Lung (tissue), 12 donors: Measurements from ENCODE around the gene DLG2. TPM values are rescaled to one million over a fixed set of nuclear protein-coding genes. Genes with fewer than 3 reads are reported as not detected.

ENCODE experiments used
- ATAC-seq: fragments of 200-7000 bp; cut with Tn5 transposase; one replicate; pipeline ENCODE4 v1.9.1; 2020; ENCODE audit warnings: moderate number of reproducible peaks; ENCODE audit not compliant: insufficient read depth, low FRiP score
- DNase-seq, 3 donors: peaks; one replicate each; pipeline ENCODE4 v3.0.0-alpha.2; 2013 to 2017
- H3K27ac ChIP-seq, 2 donors: one replicate each; pipeline ENCODE4 v1.5.1; 2013; ENCODE audit warnings: mild to moderate bottlenecking in 2 of 2, moderate library complexity in 2 of 2, control low read depth in 1 of 2, inconsistent platforms in 1 of 2, low read depth in 1 of 2, low read length in 1 of 2
- H3K27me3 ChIP-seq, 3 donors: one replicate each; pipeline ENCODE4 v1.5.1; 2013; ENCODE audit warnings: low read length in 2 of 3; ENCODE audit not compliant: control insufficient read depth in 3 of 3, insufficient read depth in 3 of 3
- H3K36me3 ChIP-seq, 4 donors: one replicate each; pipeline ENCODE4 v1.5.1; 2013; ENCODE audit warnings: low read length in 4 of 4, mild to moderate bottlenecking in 1 of 4, moderate library complexity in 1 of 4; ENCODE audit not compliant: control insufficient read depth in 4 of 4, insufficient read depth in 4 of 4
- H3K4me1 ChIP-seq, 5 donors: one replicate each; pipeline ENCODE4 v1.5.1; 2013; ENCODE audit warnings: low read length in 5 of 5, mild to moderate bottlenecking in 2 of 5, moderate library complexity in 1 of 5; ENCODE audit not compliant: control insufficient read depth in 5 of 5, insufficient read depth in 5 of 5
- H3K4me3 ChIP-seq: one replicate; pipeline ENCODE4 v1.5.1; 2013; ENCODE audit warnings: mild to moderate bottlenecking, control low read depth, moderate library complexity
- H3K9ac ChIP-seq, 2 donors: one replicate each; pipeline ENCODE4 v1.5.1; 2013; ENCODE audit warnings: low read length in 2 of 2, control low read depth in 1 of 2; ENCODE audit not compliant: insufficient read depth in 1 of 2
- H3K9me3 ChIP-seq, 4 donors: one replicate each; pipeline ENCODE4 v1.5.1; 2013; ENCODE audit warnings: low read length in 3 of 4, mild to moderate bottlenecking in 1 of 4, moderate library complexity in 1 of 4; ENCODE audit not compliant: control insufficient read depth in 4 of 4, insufficient read depth in 3 of 4
- WGBS, 2 donors: extraction: QIAGEN DNeasy Blood & Tissue Kit; methylation state at CpG; one replicate each; pipeline ENCODE4 v1.1.7; 2013; 5-methylcytosine and 5-hydroxymethylcytosine counted together
- polyA plus RNA-seq, 2 donors: library from polyadenylated mRNA; stranded (reverse); fragments of 200-250 nt; gene quantifications; one replicate each; pipeline ENCODE4 v1.2.1, GENCODE V29; 2013
- total RNA-seq, 2 donors: library from RNA; depleted of rRNA in 1 of 2; stranded (reverse); fragments of >200 nt in 1 of 2; gene quantifications; one replicate each; pipeline ENCODE4 v1.2.1, GENCODE V29; 2014 to 2021
- TF ChIP-seq, protein P1 (sequence below): IDR thresholded peaks from 2 replicates; pipeline ENCODE4 v1.5.1; 2012; ENCODE audit warnings: mild to moderate bottlenecking; ENCODE audit errors: control extremely low read depth, extremely low read depth
- donor health status: control.
- donor health status: control.
- donor health status: Bipolar disorder and iron deficiency.
- donor health status: healthy.
- donor health status: DM: yes; HTN: yes; CAD: no.

The DLG2 gene
- total and polyA plus RNA-seq, 4 donors: 0.32 to 24.1 (median 5.4) TPM

DNA sequence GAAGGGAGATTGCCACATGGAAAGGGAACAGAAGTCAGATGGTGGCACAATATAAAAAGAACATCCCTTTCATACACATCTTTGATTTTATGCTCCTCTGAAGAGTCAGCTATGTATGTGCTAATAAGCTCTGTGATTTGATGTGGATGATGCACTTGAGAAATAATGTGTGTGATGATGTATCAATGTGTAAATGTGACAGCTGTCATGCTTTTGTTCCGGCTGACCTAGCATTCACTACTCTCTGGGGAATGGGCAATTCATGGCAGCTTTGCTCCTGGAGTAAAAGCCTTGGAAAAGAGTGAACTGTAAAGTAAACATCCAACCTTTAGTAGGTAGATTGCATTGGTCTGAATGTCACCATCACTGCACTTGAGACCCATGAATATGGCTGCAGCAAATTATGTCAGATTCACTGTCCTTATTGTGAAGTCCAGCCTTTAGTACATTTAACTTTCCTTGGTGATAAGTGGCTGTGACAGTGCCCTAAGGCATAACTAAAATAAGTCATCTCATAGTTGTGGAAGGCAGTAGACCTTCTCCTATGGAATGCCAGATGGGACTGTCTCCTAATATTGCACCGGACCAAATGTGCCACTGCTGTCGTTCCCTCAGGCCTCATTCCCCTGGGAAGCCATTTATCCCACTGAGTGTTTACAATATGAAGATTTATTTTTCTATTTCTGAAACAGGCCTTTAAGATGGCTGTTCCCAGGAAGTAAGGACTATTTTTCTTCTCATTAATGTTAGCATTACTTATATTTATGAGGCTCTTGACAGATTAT, 2162.8 kb downstream of the DLG2 start:
- 85 to 90% methylated on average over 3 of the region's 3 CpGs for WGBS, 2 donors
- Histone ChIP-seq H3K4me1 (no peaks in the 10 kb centered on the region), H3K27ac (no peak overlapping the region), H3K36me3 (no peaks in the 10 kb centered on the region), H3K9ac (no peak overlapping the region), H3K9me3 (no peaks in the 10 kb centered on the region), H3K27me3 (no peaks in the 10 kb centered on the region), H3K4me3 (no peak overlapping the region)
- TF ChIP-seq, protein P1, sequence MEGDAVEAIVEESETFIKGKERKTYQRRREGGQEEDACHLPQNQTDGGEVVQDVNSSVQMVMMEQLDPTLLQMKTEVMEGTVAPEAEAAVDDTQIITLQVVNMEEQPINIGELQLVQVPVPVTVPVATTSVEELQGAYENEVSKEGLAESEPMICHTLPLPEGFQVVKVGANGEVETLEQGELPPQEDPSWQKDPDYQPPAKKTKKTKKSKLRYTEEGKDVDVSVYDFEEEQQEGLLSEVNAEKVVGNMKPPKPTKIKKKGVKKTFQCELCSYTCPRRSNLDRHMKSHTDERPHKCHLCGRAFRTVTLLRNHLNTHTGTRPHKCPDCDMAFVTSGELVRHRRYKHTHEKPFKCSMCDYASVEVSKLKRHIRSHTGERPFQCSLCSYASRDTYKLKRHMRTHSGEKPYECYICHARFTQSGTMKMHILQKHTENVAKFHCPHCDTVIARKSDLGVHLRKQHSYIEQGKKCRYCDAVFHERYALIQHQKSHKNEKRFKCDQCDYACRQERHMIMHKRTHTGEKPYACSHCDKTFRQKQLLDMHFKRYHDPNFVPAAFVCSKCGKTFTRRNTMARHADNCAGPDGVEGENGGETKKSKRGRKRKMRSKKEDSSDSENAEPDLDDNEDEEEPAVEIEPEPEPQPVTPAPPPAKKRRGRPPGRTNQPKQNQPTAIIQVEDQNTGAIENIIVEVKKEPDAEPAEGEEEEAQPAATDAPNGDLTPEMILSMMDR: no peak
- ATAC-seq (no peak), DNase-seq (no peak)

GRCh38 chr11:83459798-83460197, 2167.3 kb downstream of the DLG2 start:
- H3K36me3 ChIP-seq: no peaks in the 10 kb centered on the region
- H3K9ac ChIP-seq: no peak overlapping the region
- no peak for DNase-seq
- no peaks in the 10 kb centered on the region for H3K9me3 ChIP-seq
- WGBS, 2 donors: 71 to 76% methylated on average over 1 of the region's 1 CpG
- H3K27ac ChIP-seq: no peak overlapping the region
- peaks cover 0 to 15% (median 4%) of the 10 kb centered on the region in 5 donors for H3K4me1 ChIP-seq
- no peaks in the 10 kb centered on the region for H3K27me3 ChIP-seq
- TF ChIP-seq, protein P1: no peak
- no peak for ATAC-seq
- H3K4me3 ChIP-seq: no peak overlapping the region

DNA sequence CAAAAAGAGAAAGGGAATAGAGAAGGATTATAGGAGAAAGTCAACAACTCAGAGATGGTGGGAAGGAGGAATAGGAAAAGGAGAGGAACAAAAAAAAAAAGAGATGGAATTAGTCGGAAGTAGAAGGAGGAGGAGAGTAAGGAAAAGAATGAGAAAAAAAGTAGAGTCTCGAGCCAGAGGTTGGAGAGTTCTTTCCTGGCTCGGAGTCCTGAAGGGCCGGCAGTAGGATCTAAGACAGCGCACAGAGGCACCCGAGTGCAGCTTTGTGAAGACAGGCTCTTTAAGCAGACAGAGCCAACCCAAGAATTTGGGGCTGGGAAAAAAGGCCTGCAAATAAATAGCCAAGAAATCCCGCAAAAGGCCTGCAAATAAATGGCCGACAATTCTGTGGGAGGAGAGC, 2170.6 kb downstream of the DLG2 start:
- H3K36me3 ChIP-seq: no peaks in the 10 kb centered on the region
- WGBS, 2 donors: 88 to 90% methylated on average over 8 of the region's 8 CpGs
- DNase-seq: no peak
- peaks cover 0 to 24% (median 4%) of the 10 kb centered on the region in 5 donors for H3K4me1 ChIP-seq
- H3K9ac ChIP-seq: no peak overlapping the region
- no peak overlapping the region for H3K4me3 ChIP-seq
- no peaks in the 10 kb centered on the region for H3K27me3 ChIP-seq
- ATAC-seq: no peak
- TF ChIP-seq, protein P1: no peak
- H3K27ac ChIP-seq: no peak overlapping the region
- H3K9me3 ChIP-seq: no peaks in the 10 kb centered on the region
